ENCODE measurements around the gene ACVR1C. TPM values are rescaled to one million over a fixed set of nuclear protein-coding genes. Genes with fewer than 3 reads are reported as not detected.

Gene ACVR1C
- total and polyA plus RNA-seq, 2 of the 8 experiments (the other 6 are each of a cell fraction or from before 2014, with no cell fraction given): 0.21 to 0.52 TPM

- Histone ChIP-seq H3K4ac (replicated peaks; ENCODE audit: insufficient read length, low read depth, low read length) (no peak overlapping the region), H3K4me1 (replicated peaks in 1 of 4; ENCODE audit: control insufficient read depth in 3 of 4, insufficient read depth in 4 of 4, low read length in 3 of 4) (no peaks in the 10 kb centered on the region; a peak in 1 of 7 replicates), H4K20me1 (replicated peaks in 1 of 2; ENCODE audit: control insufficient read depth in 1 of 2, insufficient read depth in 2 of 2, low read length in 2 of 2) (no peaks in the 10 kb centered on the region), H2BK15ac (ENCODE audit: low read length) (no peak overlapping the region), H2AK5ac (ENCODE audit: low read depth, low read length) (no peak overlapping the region), H3K14ac (ENCODE audit: insufficient read length) (no peak overlapping the region), H2BK5ac (ENCODE audit: low read depth, low read length) (no peak overlapping the region), H3K4me2 (ENCODE audit: insufficient read depth in 1 of 2, low read depth in 2 of 2, low read length in 2 of 2) (no peak overlapping the region), H3K23ac (ENCODE audit: insufficient read length) (no peak overlapping the region), H3K23me2 (ENCODE audit: low read depth, low read length) (no peaks in the 10 kb centered on the region), H3K79me1 (ENCODE audit: low read depth, low read length) (no peaks in the 10 kb centered on the region), H4K8ac (ENCODE audit: extremely low read depth, insufficient read depth, low read length) (no peak overlapping the region), H3K4me3 (ENCODE audit: extremely low read depth in 1 of 4, insufficient read depth in 2 of 4, low read depth in 3 of 4, low read length in 4 of 4) (no peak overlapping the region), H4K5ac (ENCODE audit: insufficient read length, low read depth, low read length) (no peak overlapping the region), H3K27me3 (replicated peaks in 1 of 4; ENCODE audit: control insufficient read depth in 3 of 4, extremely low read depth in 1 of 4, insufficient read depth in 3 of 4, low read length in 3 of 4) (no peaks in the 10 kb centered on the region), H3K36me3 (ENCODE audit: control insufficient read depth in 2 of 4, insufficient read depth in 4 of 4, low read length in 3 of 4) (no peaks in the 10 kb centered on the region), H2AFZ (ENCODE audit: low read length) (no peak overlapping the region), H3K18ac (ENCODE audit: extremely low read depth, low read length) (no peak overlapping the region), H3K56ac (replicated peaks; ENCODE audit: insufficient read length, low read depth, low read length) (no peak overlapping the region), H2BK20ac (ENCODE audit: low read length) (no peak overlapping the region), H4K91ac (replicated peaks; ENCODE audit: insufficient read length, low read length) (no peak overlapping the region), H3K27ac (ENCODE audit: low read depth, low read length) (no peak overlapping the region), H3K9me3 (ENCODE audit: insufficient read depth in 2 of 2, low read depth in 1 of 2, low read length in 1 of 2) (no peaks in the 10 kb centered on the region), H3K9ac (replicated peaks in 1 of 4; ENCODE audit: extremely low read depth in 1 of 4, low read depth in 3 of 4, low read length in 3 of 4) (no peak overlapping the region), H3K79me2 (ENCODE audit: control insufficient read depth in 1 of 2, insufficient read depth in 2 of 2, low read length in 2 of 2) (no peaks in the 10 kb centered on the region), H2BK120ac (replicated peaks; ENCODE audit: low read depth, low read length) (no peak overlapping the region), H2BK12ac (ENCODE audit: low read depth, low read length) (no peak overlapping the region)
- no peak for FAIRE-seq
- TF ChIP-seq TEAD4 (IDR thresholded peaks at IDR 0.05; ENCODE audit: low read depth, low read length) (no peak), CHD2 (IDR thresholded peaks at IDR 0.05; ENCODE audit: low read length) (no peak), TBP (IDR thresholded peaks at IDR 0.05; ENCODE audit: low read depth, low read length) (no peak), ATF3 (IDR thresholded peaks at IDR 0.05; ENCODE audit: insufficient read depth, low read depth, low read length) (no peak), YY1 (IDR thresholded peaks at IDR 0.05; ENCODE audit: low read depth, low read length) (no peak)
- POLR2A ChIA-PET (ENCODE audit: partially characterized antibody): no interaction called here
- CTCF ChIA-PET (ENCODE audit: partially characterized antibody): interaction anchor here (1.0 kb wide), 1 partner anchor 119 kb away, joined by 3 read pairs; no protein-coding TSS in a partner anchor
- no peak for DNase-seq (ENCODE audit: low read depth in 1 of 2, low spot score in 2 of 2)
These were observed 150.7 kb downstream of the ACVR1C start for GRCh38 chr2:157477919-157478318.

All from H1 (cell line).